Skeletal muscle satellite cell (primary cell): Measurements from ENCODE around the gene SLC22A4.

ENCODE experiments used
- H3K27me3 ChIP-seq: 2 replicates; pipeline ENCODE4 v1.7.0; 2013; ENCODE audit warnings: low read length; ENCODE audit not compliant: control insufficient read depth, insufficient read depth
- H3K36me3 ChIP-seq: 2 replicates; pipeline ENCODE4 v1.7.0; 2013; ENCODE audit warnings: mild to moderate bottlenecking, control low read depth, low read length; ENCODE audit not compliant: insufficient read depth
- H3K4me1 ChIP-seq: 2 replicates; pipeline ENCODE4 v1.7.0; 2013; ENCODE audit warnings: low read length; ENCODE audit not compliant: control insufficient read depth, insufficient read depth
- H3K4me2 ChIP-seq: 2 replicates; pipeline ENCODE4 v1.7.0; 2013; ENCODE audit warnings: mild to moderate bottlenecking, low read length
- H3K4me3 ChIP-seq: 2 replicates; pipeline ENCODE4 v1.7.0; 2013; ENCODE audit warnings: low read length
- H3K9ac ChIP-seq: 2 replicates; pipeline ENCODE4 v1.7.0; 2013; ENCODE audit warnings: mild to moderate bottlenecking, low read depth, low read length, moderate library complexity
- H3K9me3 ChIP-seq: replicated peaks from 2 replicates; pipeline ENCODE4 v1.7.0; 2013; ENCODE audit warnings: mild to moderate bottlenecking, control low read depth, low read length

The SLC22A4 gene

GRCh38 chr5:132257131-132258101, 36.8 kb upstream of the SLC22A4 start, which contains the start of gene PDLIM4:
TSS of gene PDLIM4 (plus strand) at chr5:132257696. CDS start at chr5:132257735, 39 bp downstream.
- peak within 1 kb of the TSS; percentile 91 for H3K4me3 ChIP-seq
- peak within 1 kb of the TSS; percentile 98 for H3K9ac ChIP-seq
- peaks cover 51% of the 10 kb centered on the region for H3K4me1 ChIP-seq

DNA sequence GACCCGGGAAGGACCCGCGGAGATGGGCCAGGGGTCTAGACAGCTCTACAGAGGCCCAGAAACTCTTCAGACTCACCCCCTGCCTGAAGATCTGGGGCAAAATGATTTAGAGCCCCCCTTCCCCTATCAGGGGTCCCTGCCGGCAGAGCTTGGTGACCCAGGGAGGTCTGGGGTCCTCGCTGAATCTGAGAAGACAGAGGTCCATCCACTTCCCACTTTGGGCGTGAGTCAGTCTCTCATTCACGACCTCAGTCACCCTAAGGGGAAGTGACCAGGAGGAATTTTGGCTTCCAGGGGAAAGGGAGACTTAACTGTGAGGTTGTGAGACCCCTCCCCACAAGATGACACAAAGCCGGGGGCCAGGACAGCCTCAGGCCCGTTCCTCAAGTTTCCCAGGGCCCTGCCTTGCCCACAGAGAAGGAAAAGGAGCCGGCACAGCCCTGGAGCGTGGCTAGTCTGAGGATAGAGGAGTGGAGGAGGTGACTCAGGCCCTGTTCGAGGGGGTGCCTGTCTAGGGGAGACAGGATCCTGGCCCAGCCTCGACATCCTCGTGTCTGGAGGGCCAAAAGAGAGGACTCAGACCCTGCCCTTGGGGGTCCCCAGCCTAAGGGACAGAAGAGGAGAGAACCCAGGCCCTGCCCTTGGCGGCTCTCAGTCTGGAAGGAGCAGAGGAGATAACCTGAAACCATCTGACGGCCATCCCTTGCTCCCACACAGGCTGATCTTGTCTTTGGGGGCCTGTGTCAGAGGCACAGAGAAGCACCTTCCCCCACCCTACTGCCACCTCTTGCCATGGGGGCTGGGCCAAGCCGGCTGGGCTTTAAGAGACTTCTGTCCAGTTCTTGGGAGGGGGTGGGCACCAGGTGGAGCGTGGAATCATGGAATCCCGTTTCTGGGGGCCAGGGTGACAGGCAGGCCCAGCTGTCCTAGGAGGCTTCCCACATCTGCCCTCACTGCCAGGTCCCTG, 35.8 kb upstream of the SLC22A4 start:
- peak overlapping the region; percentile 99 for H3K4me2 ChIP-seq
- H3K9me3 ChIP-seq, result no peaks in the 10 kb centered on the region
- peak overlapping the region; percentile 91 for H3K4me3 ChIP-seq
- H3K36me3 ChIP-seq, result peaks cover 39% of the 10 kb centered on the region
- peaks cover 61% of the 10 kb centered on the region for H3K4me1 ChIP-seq
- no peaks in the 10 kb centered on the region for H3K27me3 ChIP-seq
- peak overlapping the region; percentile 98 for H3K9ac ChIP-seq

More at GRCh38 chr5:132257131-132258101, 36.8 kb upstream of the SLC22A4 start, which contains the start of gene PDLIM4:
- H3K36me3 ChIP-seq, result peaks cover 30% of the 10 kb centered on the region
- peak within 1 kb of the TSS; percentile 99 for H3K4me2 ChIP-seq
- no peaks in the 10 kb centered on the region for H3K9me3 ChIP-seq
- H3K27me3 ChIP-seq, result no peaks in the 10 kb centered on the region

DNA sequence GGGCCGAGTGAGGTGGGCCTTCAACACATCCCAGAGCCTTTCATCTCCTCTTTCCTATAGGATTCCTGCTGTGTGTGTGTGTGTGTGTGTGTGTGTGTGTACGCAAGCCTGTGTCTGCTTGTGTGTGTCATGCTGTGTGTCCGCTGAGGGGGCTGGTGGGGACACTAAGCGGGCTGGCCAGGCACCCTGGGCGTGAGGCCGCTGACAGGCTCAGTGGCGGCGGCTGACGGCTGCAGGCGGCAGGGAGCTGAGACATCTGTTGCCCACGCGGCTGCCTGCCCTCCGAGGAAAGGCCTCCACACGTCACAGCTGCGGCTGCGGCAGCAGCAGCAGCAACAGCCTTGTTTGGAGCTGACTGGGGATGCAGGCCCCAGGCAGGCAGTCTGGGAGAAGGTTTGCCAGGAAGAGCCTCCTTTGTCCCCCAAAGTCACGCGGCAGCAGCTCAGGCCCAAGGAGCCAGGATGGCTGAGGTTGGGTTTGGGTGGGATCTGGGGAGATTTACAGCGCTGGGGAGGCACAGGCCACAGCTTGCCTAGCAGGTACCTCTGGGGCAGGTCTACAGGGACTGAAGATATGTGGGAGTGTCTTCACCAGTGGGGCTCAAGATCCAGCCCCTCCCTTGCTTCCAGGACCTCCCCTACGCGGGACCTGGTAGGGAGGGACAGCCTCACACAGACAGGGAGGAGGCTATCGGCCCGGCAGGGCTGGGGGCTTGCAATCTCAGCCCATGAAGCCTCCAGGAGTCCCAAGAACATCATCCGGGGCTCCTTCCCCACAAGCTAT, 34.9 kb upstream of the SLC22A4 start:
- peak overlapping the region; percentile 98 for H3K9ac ChIP-seq
- H3K4me1 ChIP-seq, result peaks cover 70% of the 10 kb centered on the region
- no peaks in the 10 kb centered on the region for H3K9me3 ChIP-seq
- H3K36me3 ChIP-seq, result peaks cover 44% of the 10 kb centered on the region
- H3K4me3 ChIP-seq, result peak overlapping the region; percentile 91
- no peaks in the 10 kb centered on the region for H3K27me3 ChIP-seq
- H3K4me2 ChIP-seq, result peak overlapping the region; percentile 99

DNA sequence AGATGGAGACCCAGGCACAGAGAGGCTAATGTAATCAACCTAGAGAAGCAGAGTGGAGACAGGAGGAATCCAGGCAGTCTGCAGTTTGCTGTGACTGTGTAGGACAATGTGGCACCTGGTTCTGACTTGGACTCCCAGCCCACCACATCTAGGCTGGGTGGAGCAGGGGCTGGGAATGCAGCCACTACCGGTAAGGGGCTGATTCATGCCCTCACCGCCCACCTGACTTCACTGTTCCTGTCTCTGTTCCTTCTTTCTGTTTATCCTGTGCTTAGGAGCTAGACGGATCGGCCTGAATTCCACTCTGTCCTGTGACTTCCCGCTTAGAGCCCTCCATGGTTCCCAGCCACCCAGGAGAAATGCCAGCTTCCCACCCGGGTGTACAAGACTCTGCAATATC, 34.1 kb upstream of the SLC22A4 start:
- peak overlapping the region; percentile 98 for H3K9ac ChIP-seq
- H3K4me2 ChIP-seq, result peak overlapping the region; percentile 99
- H3K36me3 ChIP-seq, result peaks cover 51% of the 10 kb centered on the region
- H3K27me3 ChIP-seq, result no peaks in the 10 kb centered on the region
- H3K9me3 ChIP-seq, result no peaks in the 10 kb centered on the region
- H3K4me1 ChIP-seq, result peaks cover 71% of the 10 kb centered on the region
- H3K4me3 ChIP-seq, result peak overlapping the region; percentile 91

- H3K9ac ChIP-seq, result peak overlapping the region; percentile 98
- H3K4me2 ChIP-seq, result peak overlapping the region; percentile 99
These were observed 33.3 kb upstream of the SLC22A4 start for GRCh38 chr5:132260714-132261551.

GRCh38 chr5:132261881-132262845, 32.0 kb upstream of the SLC22A4 start:
- H3K4me3 ChIP-seq, result no peak overlapping the region
- peaks cover 84% of the 10 kb centered on the region for H3K4me1 ChIP-seq

More at GRCh38 chr5:132260714-132261551, 33.3 kb upstream of the SLC22A4 start:
- peaks cover 57% of the 10 kb centered on the region for H3K36me3 ChIP-seq
- no peaks in the 10 kb centered on the region for H3K9me3 ChIP-seq
- H3K4me1 ChIP-seq, result peaks cover 78% of the 10 kb centered on the region
- H3K4me3 ChIP-seq, result peak overlapping the region; percentile 91
- no peaks in the 10 kb centered on the region for H3K27me3 ChIP-seq

GRCh38 chr5:132262882-132263547, 31.2 kb upstream of the SLC22A4 start:
- H3K9ac ChIP-seq, result peak overlapping the region; percentile 11
- H3K9me3 ChIP-seq, result no peaks in the 10 kb centered on the region
- H3K4me2 ChIP-seq, result peak overlapping the region; percentile 99
- peaks cover 91% of the 10 kb centered on the region for H3K4me1 ChIP-seq
- H3K4me3 ChIP-seq, result no peak overlapping the region
- H3K27me3 ChIP-seq, result no peaks in the 10 kb centered on the region
- peaks cover 78% of the 10 kb centered on the region for H3K36me3 ChIP-seq

More at GRCh38 chr5:132261881-132262845, 32.0 kb upstream of the SLC22A4 start:
- H3K9ac ChIP-seq, result peak overlapping the region; percentile 39
- H3K9me3 ChIP-seq, result no peaks in the 10 kb centered on the region
- peak overlapping the region; percentile 99 for H3K4me2 ChIP-seq
- H3K27me3 ChIP-seq, result no peaks in the 10 kb centered on the region
- peaks cover 69% of the 10 kb centered on the region for H3K36me3 ChIP-seq

GRCh38 chr5:132263548-132264261, 30.5 kb upstream of the SLC22A4 start:
- Histone ChIP-seq H3K4me3 (peak overlapping the region; percentile 14), H3K4me2 (peak overlapping the region; percentile 99), H3K4me1 (peaks cover 96% of the 10 kb centered on the region), H3K9ac (peak overlapping the region; percentile 69), H3K36me3 (peaks cover 85% of the 10 kb centered on the region), H3K27me3 (no peaks in the 10 kb centered on the region), H3K9me3 (no peaks in the 10 kb centered on the region)
